Stimulated activated CD4-positive, alpha-beta T cell treated with anti-CD3 and anti-CD28 coated beads, Interleukin-2, amount 100 ng/mL, for 24 hours (primary cell): ENCODE results near the gene EXPH5.
A peak's percentile ranks its signal among the peaks of the same experiment; 100 is the strongest.
"Not testable (repeated sequence)": the region's sequence is repeated elsewhere in the genome, so short reads cannot be mapped to it uniquely, and the experiment has no call there.

ENCODE experiments used
- DNase-seq, 2 donors: peaks; one replicate each; pipeline ENCODE4 v3.0.0-alpha.2; 2020

Gene EXPH5

GRCh38 chr11:108593214-108593922 is at the start of gene EXPH5:
EXPH5 (minus strand) TSS chr11:108593768; CDS start chr11:108593536, 232 bp downstream.
- DNase-seq, result peak; percentile 88 to 92

- not testable (repeated sequence) for DNase-seq
Measured at GRCh38 chr11:108641752-108642151, 48.2 kb upstream of the EXPH5 start.

- DNase-seq, result no peak
Measured at GRCh38 chr11:108639146-108639545, 45.6 kb upstream of the EXPH5 start.

- no peak for DNase-seq
Measured at GRCh38 chr11:108636222-108636621, 42.7 kb upstream of the EXPH5 start.

- DNase-seq, result no peak
Measured at GRCh38 chr11:108635106-108635505, 41.5 kb upstream of the EXPH5 start.

GRCh38 chr11:108632041-108632704 is 38.6 kb upstream of the EXPH5 start:
- no peak for DNase-seq

GRCh38 chr11:108629274-108629673 is 35.7 kb upstream of the EXPH5 start:
- DNase-seq, result no peak

GRCh38 chr11:108628812-108629211 is 35.2 kb upstream of the EXPH5 start:
- no peak for DNase-seq

GRCh38 chr11:108628326-108628725 is 34.8 kb upstream of the EXPH5 start:
- DNase-seq, result no peak

GRCh38 chr11:108624196-108624925 is 30.8 kb upstream of the EXPH5 start:
- DNase-seq, result no peak

GRCh38 chr11:108622341-108622740 is 28.8 kb upstream of the EXPH5 start:
- no peak for DNase-seq

- no peak for DNase-seq
Measured at GRCh38 chr11:108620958-108621772, 27.6 kb upstream of the EXPH5 start.

GRCh38 chr11:108618529-108618928 is 25.0 kb upstream of the EXPH5 start:
- DNase-seq, result no peak

GRCh38 chr11:108617055-108617454 is 23.5 kb upstream of the EXPH5 start:
- DNase-seq, result no peak

- no peak for DNase-seq
Measured at GRCh38 chr11:108616549-108616948, 23.0 kb upstream of the EXPH5 start.

GRCh38 chr11:108614086-108614485 is 20.5 kb upstream of the EXPH5 start:
- DNase-seq, result no peak

- no peak for DNase-seq
Measured at GRCh38 chr11:108609682-108610081, 16.1 kb upstream of the EXPH5 start.

GRCh38 chr11:108608548-108608947 is 15.0 kb upstream of the EXPH5 start:
- DNase-seq, result no peak

- DNase-seq, result no peak
Measured at GRCh38 chr11:108606495-108607160, 13.1 kb upstream of the EXPH5 start.

GRCh38 chr11:108606070-108606469 is 12.5 kb upstream of the EXPH5 start:
- DNase-seq, result no peak

- DNase-seq, result not testable (repeated sequence)
Measured at GRCh38 chr11:108602818-108603217, 9.2 kb upstream of the EXPH5 start.

GRCh38 chr11:108601150-108601549 is 7.6 kb upstream of the EXPH5 start:
- no peak for DNase-seq
